Measurements from ENCODE around the gene ANKMY1. TPM values are rescaled to one million over a fixed set of nuclear protein-coding genes. Genes with fewer than 3 reads are reported as not detected.
A peak's percentile ranks its signal among the peaks of the same experiment; 100 is the strongest.

Gene ANKMY1
- total and polyA plus RNA-seq, 2 of the 13 experiments (the other 11 are each of a cell fraction or from before 2014, with no cell fraction given): 11.7 to 18.8 TPM

GRCh38 chr2:240567137-240567871 lies 9.5 kb upstream of the ANKMY1 start (continued):
- TF ChIP-seq ZBTB14 (CRISPR knock-in tag; IDR thresholded peaks at IDR 0.05) (peak; percentile 38; the same call in 1 of the 2 replicates), ZNF280B (CRISPR knock-in tag; IDR thresholded peaks at IDR 0.05; ENCODE audit: borderline replicate concordance) (0 out of 2 replicates have a peak, but pooled peaks have one; percentile 9), YEATS2 (CRISPR knock-in tag; IDR thresholded peaks at IDR 0.05; ENCODE audit: borderline replicate concordance) (0 out of 2 replicates have a peak, but pooled peaks have one; percentile 14), ZNF121 (CRISPR knock-in tag; IDR thresholded peaks at IDR 0.05) (no peak), ZNF567 (CRISPR knock-in tag; IDR thresholded peaks at IDR 0.05; ENCODE audit: borderline replicate concordance) (peak; percentile 24; the same call in 1 of the 2 replicates), SNAPC4 (CRISPR knock-in tag; IDR thresholded peaks at IDR 0.05) (0 out of 2 replicates have a peak, but pooled peaks have one; percentile 9), FOXM1 (CRISPR knock-in tag; IDR thresholded peaks at IDR 0.05) (no peak), HMGXB4 (CRISPR knock-in tag; IDR thresholded peaks at IDR 0.05; ENCODE audit: borderline replicate concordance in 1 of 2, low read depth in 1 of 2) (0 out of 4 replicates have a peak, but pooled peaks have one; percentile 3 to 10), SKIL (CRISPR knock-in tag; IDR thresholded peaks at IDR 0.05; ENCODE audit: borderline replicate concordance) (peak; percentile 60; the same call in 1 of the 2 replicates), DMTF1 (CRISPR knock-in tag; IDR thresholded peaks at IDR 0.05) (peak; percentile 71; the same call in 1 of the 2 replicates), FOXA1 (IDR thresholded peaks at IDR 0.05) (no peak), FOXA1 (CRISPR knock-in tag; IDR thresholded peaks at IDR 0.05) (no peak)

Data from HepG2 (cell line).